HEK293 (cell line): ENCODE measurements around the gene SKAP1.

Source experiments
- CTCF ChIA-PET: fragments of 350-600 bp; formaldehyde crosslinking; extraction: SDS; loops from one replicate; lab custom pipeline; 2021; ENCODE audit warnings: antibody characterized with exemption; lab: Yijun Ruan, JAX
- POLR2A ChIA-PET: fragments of 300-600 bp; formaldehyde crosslinking; extraction: SDS; loops from one replicate; lab custom pipeline; 2020; ENCODE audit warnings: antibody characterized with exemption, inconsistent platforms; lab: Yijun Ruan, JAX
- H3K27ac ChIP-seq: fragments of 200-500 bp; sonication (Bioruptor generic); 2 replicates; pipeline ENCODE4 v1.5.1; 2014; ENCODE audit warnings: low read depth, low read length, control low read depth, inconsistent platforms; ENCODE audit errors: extremely low read depth
- H3K36me3 ChIP-seq, 2 experiments: fragments of 200-500 bp in 1 of 2; sonication (Bioruptor generic) in 1 of 2; 1 replicate in 1 of 2; 2 replicates in 1 of 2; pipeline ENCODE4 v1.5.1; 2014 to 2017; ENCODE audit warnings: inconsistent platforms in 2 of 2, low read length in 2 of 2; ENCODE audit not compliant: control insufficient read depth in 2 of 2, insufficient read depth in 1 of 2
- H3K4me1 ChIP-seq: fragments of 200-500 bp; sonication (Bioruptor generic); 2 replicates; pipeline ENCODE4 v1.5.1; 2014; ENCODE audit warnings: mild to moderate bottlenecking, low read length, inconsistent platforms; ENCODE audit not compliant: control insufficient read depth, insufficient read depth
- H3K4me3 ChIP-seq: 2 replicates; pipeline ENCODE4 v1.5.1; 2011; ENCODE audit warnings: low read depth, mild to moderate bottlenecking, control low read depth, low read length, moderate library complexity
- H3K9me3 ChIP-seq: fragments of 200-500 bp; sonication (Bioruptor generic); 2 replicates; pipeline ENCODE4 v1.5.1; 2014; ENCODE audit warnings: low read depth, low read length, inconsistent platforms; ENCODE audit not compliant: control insufficient read depth, insufficient read depth
- MYNN ChIP-seq: fragments of 450-650 bp; formaldehyde crosslinking; IDR thresholded peaks from 2 replicates; pipeline ENCODE4 v1.5.1; 2016; ENCODE audit warnings: missing biosample characterization, missing genetic modification characterization, borderline replicate concordance
- OVOL3 ChIP-seq: fragments of 450-650 bp; formaldehyde crosslinking; IDR thresholded peaks from 2 replicates; pipeline ENCODE4 v1.5.1; 2016; ENCODE audit warnings: missing biosample characterization, missing genetic modification characterization
- PRDM6 ChIP-seq: fragments of 450-650 bp; formaldehyde crosslinking; IDR thresholded peaks from 2 replicates; pipeline ENCODE4 v1.5.1; 2017; ENCODE audit warnings: missing biosample characterization, missing genetic modification characterization
- SETDB1 ChIP-seq: IDR thresholded peaks from one replicate; pipeline ENCODE4 v1.6.1; 2017; ENCODE audit warnings: mild to moderate bottlenecking, low read length, moderate library complexity, mixed read lengths; ENCODE audit not compliant: insufficient read length
- ZBTB17 ChIP-seq: fragments of 450-650 bp; formaldehyde crosslinking; IDR thresholded peaks from 2 replicates; pipeline ENCODE4 v1.5.1; 2016; ENCODE audit warnings: missing biosample characterization, missing genetic modification characterization
- ZBTB20 ChIP-seq: fragments of 450-650 bp; formaldehyde crosslinking; IDR thresholded peaks from 2 replicates; pipeline ENCODE4 v1.5.1; 2016; ENCODE audit warnings: missing biosample characterization, missing genetic modification characterization
- ZBTB48 ChIP-seq: fragments of 450-650 bp; formaldehyde crosslinking; IDR thresholded peaks from 2 replicates; pipeline ENCODE4 v1.5.1; 2016; ENCODE audit warnings: missing biosample characterization, missing genetic modification characterization
- ZFHX2 ChIP-seq: fragments of 450-650 bp; formaldehyde crosslinking; conservative IDR thresholded peaks from 2 replicates; pipeline ENCODE4 v1.5.1; 2016; ENCODE audit warnings: missing biosample characterization, missing genetic modification characterization
- ZNF132 ChIP-seq: fragments of 450-650 bp; formaldehyde crosslinking; IDR thresholded peaks from 2 replicates; pipeline ENCODE4 v1.5.1; 2017; ENCODE audit warnings: missing biosample characterization, missing genetic modification characterization, borderline replicate concordance
- ZNF138 ChIP-seq: fragments of 450-650 bp; formaldehyde crosslinking; IDR thresholded peaks from 2 replicates; pipeline ENCODE4 v1.5.1; 2016; ENCODE audit warnings: missing biosample characterization, missing genetic modification characterization, borderline replicate concordance
- ZNF146 ChIP-seq: fragments of 450-650 bp; formaldehyde crosslinking; IDR thresholded peaks from 2 replicates; pipeline ENCODE4 v1.5.1; 2016; ENCODE audit warnings: missing biosample characterization, missing genetic modification characterization
- ZNF174 ChIP-seq: fragments of 450-650 bp; formaldehyde crosslinking; IDR thresholded peaks from 2 replicates; pipeline ENCODE4 v1.5.0; 2017; ENCODE audit warnings: missing biosample characterization, mild to moderate bottlenecking, missing genetic modification characterization
- ZNF184 ChIP-seq: fragments of 450-650 bp; IDR thresholded peaks from 2 replicates; pipeline ENCODE4 v1.5.1; 2018; ENCODE audit warnings: missing biosample characterization, mild to moderate bottlenecking, missing genetic modification characterization
- ZNF2 ChIP-seq: fragments of 450-650 bp; formaldehyde crosslinking; IDR thresholded peaks from 2 replicates; pipeline ENCODE4 v1.5.1; 2016; ENCODE audit warnings: missing biosample characterization, missing genetic modification characterization
- ZNF324 ChIP-seq: fragments of 450-650 bp; formaldehyde crosslinking; IDR thresholded peaks from 2 replicates; pipeline ENCODE4 v1.5.1; 2016; ENCODE audit warnings: missing biosample characterization, missing genetic modification characterization
- ZNF366 ChIP-seq: fragments of 450-650 bp; formaldehyde crosslinking; conservative IDR thresholded peaks from 2 replicates; pipeline ENCODE4 v1.5.1; 2016; ENCODE audit warnings: missing biosample characterization, missing genetic modification characterization
- ZNF394 ChIP-seq: fragments of 450-650 bp; formaldehyde crosslinking; IDR thresholded peaks from 2 replicates; pipeline ENCODE4 v1.5.1; 2016; ENCODE audit warnings: missing biosample characterization, missing genetic modification characterization, mild to moderate bottlenecking, moderate library complexity, borderline replicate concordance
- ZNF416 ChIP-seq: fragments of 450-650 bp; formaldehyde crosslinking; IDR thresholded peaks from 2 replicates; pipeline ENCODE4 v1.5.1; 2016; ENCODE audit warnings: missing biosample characterization, missing genetic modification characterization
- ZNF510 ChIP-seq: fragments of 450-650 bp; formaldehyde crosslinking; IDR thresholded peaks from 2 replicates; pipeline ENCODE4 v1.5.1; 2018; ENCODE audit warnings: mild to moderate bottlenecking, missing genetic modification characterization, missing biosample characterization; ENCODE audit not compliant: insufficient replicate concordance
- ZNF514 ChIP-seq: fragments of 450-650 bp; formaldehyde crosslinking; IDR thresholded peaks from 2 replicates; pipeline ENCODE4 v1.5.1; 2016; ENCODE audit warnings: missing biosample characterization, missing genetic modification characterization
- ZNF529 ChIP-seq: fragments of 450-650 bp; formaldehyde crosslinking; IDR thresholded peaks from 2 replicates; pipeline ENCODE4 v1.5.1; 2017; ENCODE audit warnings: missing genetic modification characterization, missing biosample characterization; ENCODE audit not compliant: insufficient replicate concordance
- ZNF549 ChIP-seq: fragments of 450-650 bp; IDR thresholded peaks from 2 replicates; pipeline ENCODE4 v1.5.1; 2018; ENCODE audit warnings: missing biosample characterization, missing genetic modification characterization, mild to moderate bottlenecking, inconsistent platforms, moderate library complexity
- ZNF585B ChIP-seq: fragments of 450-650 bp; formaldehyde crosslinking; IDR thresholded peaks from 2 replicates; pipeline ENCODE4 v1.5.1; 2016; ENCODE audit warnings: missing biosample characterization, missing genetic modification characterization
- ZNF645 ChIP-seq: fragments of 450-650 bp; formaldehyde crosslinking; IDR thresholded peaks from 2 replicates; pipeline ENCODE4; 2016; ENCODE audit warnings: missing biosample characterization, missing genetic modification characterization
- ZNF654 ChIP-seq: fragments of 450-650 bp; formaldehyde crosslinking; IDR thresholded peaks from 2 replicates; pipeline ENCODE4 v1.5.1; 2016; ENCODE audit warnings: low read depth, missing biosample characterization, missing genetic modification characterization
- ZNF791 ChIP-seq: fragments of 450-650 bp; formaldehyde crosslinking; IDR thresholded peaks from 2 replicates; pipeline ENCODE4 v1.5.1; 2016; ENCODE audit warnings: missing biosample characterization, missing genetic modification characterization
- ZNF792 ChIP-seq: fragments of 450-650 bp; formaldehyde crosslinking; IDR thresholded peaks from 2 replicates; pipeline ENCODE4 v1.5.1; 2016; ENCODE audit warnings: missing biosample characterization, missing genetic modification characterization

The SKAP1 gene

DNA sequence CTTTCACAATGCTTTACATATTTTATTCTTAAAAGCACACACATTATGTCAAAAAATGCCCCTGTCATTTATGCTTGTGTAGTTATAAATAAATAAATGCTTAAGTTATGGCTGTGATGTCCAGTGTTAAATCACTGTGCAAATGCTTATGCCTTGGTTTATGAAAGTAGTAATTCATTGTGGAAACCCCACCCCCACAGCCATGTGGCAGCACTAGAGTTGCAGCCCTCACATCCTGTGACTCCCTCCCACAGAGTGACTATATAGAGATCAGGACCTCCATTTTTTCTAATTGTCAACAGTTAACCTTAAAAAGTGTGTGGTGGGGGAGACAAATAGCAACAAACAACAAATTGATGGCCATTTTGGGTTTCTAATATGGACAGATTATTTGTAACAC lies 2.4 kb downstream of the SKAP1 start:
- ChIA-PET CTCF (interaction anchor here (0.7 to 1.4 kb wide), 2 partner anchors 30 to 37 kb away, joined by 4 read pairs; no protein-coding TSS in a partner anchor), POLR2A (no interaction called here)
- H3K9me3 ChIP-seq = no peaks in the 10 kb centered on the region
- no peak overlapping the region for H3K27ac ChIP-seq
- no peak overlapping the region for H3K4me3 ChIP-seq
- peaks cover 20% of the 10 kb centered on the region for H3K4me1 ChIP-seq
- H3K36me3 ChIP-seq = no peaks in the 10 kb centered on the region
- no peak for TF ChIP-seq ZNF654 (tag by site-specific recombination)
- TF ChIP-seq ZNF585B (tag by site-specific recombination) = no peak
- TF ChIP-seq ZNF138 (tag by site-specific recombination) = no peak
- no peak for TF ChIP-seq ZNF394 (tag by site-specific recombination)
- TF ChIP-seq OVOL3 (tag by site-specific recombination) = no peak
- TF ChIP-seq ZNF510 = no peak
- 0 out of 2 replicates have a peak, but pooled peaks have one; percentile 6 for TF ChIP-seq ZNF184
- no peak for TF ChIP-seq ZNF529 (tag by site-specific recombination)
- TF ChIP-seq ZBTB48 (tag by site-specific recombination) = no peak
- no peak for TF ChIP-seq ZNF792 (tag by site-specific recombination)
- TF ChIP-seq ZFHX2 (tag by site-specific recombination) = peak; percentile 51
- no peak for TF ChIP-seq ZNF366 (tag by site-specific recombination)
- no peak for TF ChIP-seq ZNF514 (tag by site-specific recombination)
- TF ChIP-seq MYNN (tag by site-specific recombination) = no peak
- TF ChIP-seq ZNF132 (tag by site-specific recombination) = no peak
- TF ChIP-seq ZNF791 = no peak
- no peak for TF ChIP-seq ZNF416
- 0 out of 2 replicates have a peak, but pooled peaks have one; percentile 30 for TF ChIP-seq ZBTB17 (tag by site-specific recombination)
- TF ChIP-seq ZBTB20 = no peak
- no peak for TF ChIP-seq ZNF324 (tag by site-specific recombination)
- TF ChIP-seq ZNF645 (tag by site-specific recombination) = no peak
- TF ChIP-seq SETDB1 = no peak

- H3K4me3 ChIP-seq = no peak overlapping the region
- H3K27ac ChIP-seq = no peak overlapping the region
- ChIA-PET CTCF (interaction anchor here (0.6 kb wide), 3 partner anchors 17 to 260 kb away, joined by 3 to 5 read pairs (median 4); no protein-coding TSS in a partner anchor), POLR2A (no interaction called here)
- H3K9me3 ChIP-seq = no peaks in the 10 kb centered on the region
- TF ChIP-seq ZNF174 (tag by site-specific recombination) = no peak
- peak; percentile 18; the same call in 1 of the 2 replicates for TF ChIP-seq PRDM6 (tag by site-specific recombination)
- TF ChIP-seq ZNF654 (tag by site-specific recombination) = no peak
- TF ChIP-seq ZNF146 (tag by site-specific recombination) = no peak
- no peak for TF ChIP-seq ZNF2 (tag by site-specific recombination)
- TF ChIP-seq ZNF549 (tag by site-specific recombination) = no peak
- no peaks in the 10 kb centered on the region for H3K36me3 ChIP-seq
- H3K4me1 ChIP-seq = peaks cover 25% of the 10 kb centered on the region
Measured at GRCh38 chr17:48426761-48427500, 3.1 kb downstream of the SKAP1 start.
